Stimulated activated CD4-positive, alpha-beta T cell treated with anti-CD3 and anti-CD28 coated beads, Interleukin-2, amount 100 ng/mL, for 24 hours (primary cell): ENCODE data around the gene GRAMD1B.

ENCODE experiments used
- DNase-seq, 2 donors: peaks; one replicate each; pipeline ENCODE4 v3.0.0-alpha.2; 2020

GRAMD1B gene

GRCh38 chr11:123653827-123654565 lies 223.9 kb downstream of the GRAMD1B start:
- DNase-seq, result peak; percentile 33 to 42

- DNase-seq, result peak; percentile 17 to 60
These were observed 224.6 kb downstream of the GRAMD1B start, which contains the start of gene SCN3B for GRCh38 chr11:123654566-123655081. Gene SCN3B (minus strand): TSS chr11:123654624. CDS start chr11:123653801, 823 bp downstream.

- no peak for DNase-seq
These were observed 229.2 kb downstream of the GRAMD1B start for GRCh38 chr11:123659311-123659710.

- peak in 1 of 2 donors; percentile 2 for DNase-seq
These were observed 229.9 kb downstream of the GRAMD1B start for GRCh38 chr11:123659965-123660364.

GRCh38 chr11:123665306-123665705 lies 235.2 kb downstream of the GRAMD1B start:
- no peak for DNase-seq

GRCh38 chr11:123670081-123670480 lies 240.0 kb downstream of the GRAMD1B start:
- no peak for DNase-seq

GRCh38 chr11:123671534-123671933 lies 241.5 kb downstream of the GRAMD1B start:
- DNase-seq, result no peak

GRCh38 chr11:123672568-123672967 lies 242.5 kb downstream of the GRAMD1B start:
- DNase-seq, result no peak

GRCh38 chr11:123674297-123674696 lies 244.2 kb downstream of the GRAMD1B start:
- DNase-seq, result no peak
